Smooth muscle cell of the brain vasculature (primary cell): ENCODE data around the gene FCN3.

Source experiments
- DNase-seq: peaks from one replicate; pipeline ENCODE4 v3.0.0-alpha.2; 2012; ENCODE audit warnings: low read depth, low spot score

FCN3 gene

GRCh38 chr1:27341525-27342252 is 32.9 kb downstream of the FCN3 start, which contains the start of gene SYTL1:
SYTL1 (plus strand) TSS chr1:27342022; CDS start chr1:27345335, 3,313 bp downstream.
- DNase-seq: no peak

DNA sequence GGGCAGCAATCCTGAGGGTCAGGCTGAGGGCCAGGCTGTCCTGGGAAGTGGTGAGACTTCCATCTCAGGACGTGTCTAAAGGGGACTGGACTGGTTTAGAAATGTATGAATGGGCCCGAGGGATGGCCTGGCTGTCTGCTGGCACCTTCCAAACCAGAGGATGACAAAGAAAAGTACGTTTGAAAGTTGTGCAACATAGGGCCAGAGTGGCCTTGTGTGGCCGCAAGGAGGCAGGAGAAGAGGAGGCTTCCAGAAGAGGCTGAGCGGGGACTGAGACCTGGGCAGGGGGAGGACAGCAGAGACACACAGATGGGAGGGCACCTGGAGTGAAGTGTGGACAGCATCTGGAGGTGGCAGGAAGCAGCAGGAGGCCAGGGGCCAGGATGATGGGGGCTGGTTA is 35.4 kb downstream of the FCN3 start:
- no peak for DNase-seq

- DNase-seq: no peak
These were observed 35.9 kb downstream of the FCN3 start for GRCh38 chr1:27338751-27339150.

GRCh38 chr1:27336756-27337155 is 37.9 kb downstream of the FCN3 start:
- DNase-seq: no peak

DNA sequence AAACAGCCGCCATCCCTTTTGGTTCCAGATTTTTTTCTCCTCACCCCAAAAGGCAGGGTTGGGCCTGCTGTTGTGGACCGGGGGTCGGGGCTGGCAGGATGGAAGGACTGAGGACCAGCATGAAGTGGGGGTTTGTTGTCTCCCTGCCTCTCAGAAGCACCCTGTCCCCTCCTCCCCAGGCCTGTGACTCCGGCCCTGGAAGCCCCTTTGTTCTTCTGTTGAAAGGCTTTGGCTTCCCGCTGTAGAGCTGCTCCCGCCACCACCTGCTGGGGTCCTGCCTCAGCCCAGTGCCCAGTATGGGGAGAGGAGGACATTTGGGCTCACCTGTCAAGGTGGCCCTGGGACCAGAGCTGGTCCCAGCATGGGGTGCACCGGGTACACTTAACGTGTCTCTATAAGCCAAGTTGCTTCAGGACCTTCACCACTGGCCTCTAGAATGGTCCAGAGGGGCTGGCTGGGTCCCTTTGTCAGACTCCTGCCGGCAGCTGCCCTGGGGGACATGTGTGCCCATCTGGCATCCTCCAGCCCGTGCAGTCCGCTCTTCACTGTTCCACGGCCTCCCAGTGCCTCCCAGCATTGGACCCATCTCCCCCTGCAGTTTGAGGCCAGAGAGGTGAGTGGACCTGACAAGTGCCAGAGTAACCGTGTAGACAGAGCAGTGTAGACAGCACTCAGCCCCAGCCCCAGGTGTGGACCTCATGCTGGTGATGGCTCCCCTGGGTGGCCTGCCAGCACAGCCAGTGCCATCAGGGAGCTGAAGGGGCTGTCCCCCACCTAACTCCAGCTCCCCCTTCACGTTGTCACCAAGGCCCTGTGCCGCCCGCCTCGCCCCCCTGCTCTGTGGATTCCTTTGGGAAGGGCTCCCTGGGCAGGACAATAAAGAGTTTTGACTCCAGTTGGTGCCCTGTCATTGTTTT is 38.9 kb downstream of the FCN3 start:
- no peak for DNase-seq

DNA sequence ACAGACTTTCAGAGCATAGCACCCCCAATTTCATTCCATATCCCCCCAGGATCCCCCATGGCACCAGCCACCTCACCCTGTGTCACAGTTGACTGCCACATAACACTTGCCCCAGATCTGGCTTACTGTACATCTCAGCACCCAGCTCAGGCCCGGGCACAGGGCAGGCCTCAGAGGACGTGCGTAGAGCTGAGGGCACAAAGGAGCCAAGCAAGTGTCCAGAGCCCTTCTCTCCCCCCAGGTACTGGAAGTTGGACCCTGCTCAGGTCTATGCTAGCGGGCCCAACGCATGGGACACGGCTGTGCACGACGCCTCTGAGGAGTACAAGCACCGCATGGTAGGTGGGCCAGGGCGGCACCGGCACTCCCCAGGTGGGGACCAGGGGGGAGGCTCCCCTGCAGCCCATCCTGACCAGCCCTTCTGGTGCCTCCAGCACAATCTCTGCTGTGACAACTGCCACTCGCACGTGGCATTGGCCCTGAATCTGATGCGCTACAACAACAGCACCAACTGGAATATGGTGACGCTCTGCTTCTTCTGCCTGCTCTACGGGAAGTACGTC is 40.8 kb downstream of the FCN3 start:
- DNase-seq: no peak

DNA sequence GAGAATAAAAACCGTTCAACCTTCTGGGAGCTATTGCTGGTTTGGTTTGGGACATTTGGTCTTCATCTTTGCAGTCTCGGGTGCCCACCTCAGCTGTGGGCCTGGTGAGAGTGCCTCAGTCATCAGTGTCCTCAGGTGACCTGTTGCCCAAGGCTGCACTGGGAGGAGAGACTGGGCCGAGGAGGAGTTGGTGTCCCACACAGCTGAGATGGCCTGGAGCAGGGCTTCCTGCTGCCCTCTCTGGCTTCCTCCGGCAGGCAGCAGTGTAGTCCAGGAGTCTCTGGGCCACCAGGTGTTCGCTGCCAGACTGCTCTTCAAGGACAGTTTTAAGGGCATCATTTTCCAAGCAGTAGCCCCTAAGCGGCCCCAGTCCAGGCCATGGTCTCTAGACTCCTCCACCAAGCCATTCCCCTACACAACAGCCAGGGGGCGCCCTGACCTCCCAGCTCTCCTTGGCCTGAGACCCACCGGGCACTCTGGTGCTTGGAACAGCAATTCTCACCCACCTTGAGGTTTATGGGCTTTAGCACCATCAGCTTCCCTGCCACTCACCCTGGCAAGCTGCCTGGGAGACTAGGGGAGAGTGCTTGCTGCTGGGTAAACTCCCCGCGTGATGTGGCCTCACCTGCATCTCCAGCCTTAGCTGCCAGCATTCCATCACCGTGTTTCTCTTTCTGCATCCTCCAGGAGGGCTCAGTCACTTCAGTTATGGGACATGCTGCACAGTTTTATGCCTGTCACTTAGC is 41.9 kb downstream of the FCN3 start:
- DNase-seq: no peak

DNA sequence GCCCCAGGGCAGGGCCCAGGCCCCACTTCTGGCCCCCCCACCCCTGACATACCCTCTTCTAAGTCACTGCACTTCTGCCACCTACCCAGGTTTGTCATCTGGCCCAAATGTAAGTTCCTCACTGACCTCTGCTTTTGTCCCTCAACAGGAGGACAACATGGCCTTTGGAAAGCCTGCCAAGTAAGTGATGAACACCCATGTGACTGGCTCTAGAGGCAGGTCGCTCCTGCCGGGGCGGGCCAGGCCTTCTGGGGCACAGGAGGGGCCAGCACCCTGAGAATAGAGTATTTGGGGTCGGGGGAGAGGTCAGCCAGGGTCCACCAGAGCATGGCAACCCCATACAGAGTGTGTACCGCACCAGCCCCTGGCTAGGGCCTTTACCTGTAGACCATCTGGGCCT is 42.7 kb downstream of the FCN3 start:
- no peak for DNase-seq

DNA sequence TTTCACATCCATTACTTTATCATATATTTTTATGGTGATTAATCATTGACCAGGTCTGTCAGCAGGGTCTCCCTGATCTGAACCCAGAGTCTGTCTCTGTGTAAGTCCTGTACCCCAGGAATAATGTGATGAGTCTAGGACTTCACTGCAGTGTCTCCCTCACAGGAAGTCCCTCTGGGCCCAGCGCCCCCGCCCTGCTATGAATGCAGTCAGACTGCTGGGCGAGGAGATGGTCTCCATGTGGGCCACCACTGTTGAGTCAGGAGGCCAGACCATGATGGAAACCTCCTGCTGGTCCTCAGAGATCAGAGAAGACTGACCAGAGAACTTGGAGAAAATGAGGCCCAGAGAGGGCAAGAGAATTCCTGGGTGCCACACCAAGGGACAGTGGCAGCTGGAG is 43.2 kb downstream of the FCN3 start:
- no peak for DNase-seq

GRCh38 chr1:27330786-27331185 is 43.8 kb downstream of the FCN3 start:
- DNase-seq: no peak

DNA sequence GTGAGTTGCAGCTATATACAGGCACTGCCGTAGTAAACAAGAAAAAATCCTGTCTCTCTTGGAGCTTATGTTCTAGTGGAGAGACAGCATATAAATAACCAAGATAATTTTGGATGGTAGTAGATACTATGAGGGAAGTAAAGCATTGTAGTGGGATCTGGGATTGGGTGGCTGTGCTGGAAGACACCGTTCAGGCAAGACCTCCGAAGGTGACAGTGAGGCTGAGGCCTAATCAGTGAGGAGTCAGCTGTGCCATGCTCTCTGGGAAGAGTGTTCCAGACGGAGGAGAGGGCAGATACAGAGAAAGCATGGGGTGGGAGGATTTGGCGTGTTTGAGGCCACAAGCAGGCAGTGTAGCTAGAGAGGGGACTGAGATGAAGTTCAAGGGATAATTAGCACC is 46.7 kb downstream of the FCN3 start:
- no peak for DNase-seq

GRCh38 chr1:27325286-27325685 is 49.3 kb downstream of the FCN3 start:
- DNase-seq: no peak

DNA sequence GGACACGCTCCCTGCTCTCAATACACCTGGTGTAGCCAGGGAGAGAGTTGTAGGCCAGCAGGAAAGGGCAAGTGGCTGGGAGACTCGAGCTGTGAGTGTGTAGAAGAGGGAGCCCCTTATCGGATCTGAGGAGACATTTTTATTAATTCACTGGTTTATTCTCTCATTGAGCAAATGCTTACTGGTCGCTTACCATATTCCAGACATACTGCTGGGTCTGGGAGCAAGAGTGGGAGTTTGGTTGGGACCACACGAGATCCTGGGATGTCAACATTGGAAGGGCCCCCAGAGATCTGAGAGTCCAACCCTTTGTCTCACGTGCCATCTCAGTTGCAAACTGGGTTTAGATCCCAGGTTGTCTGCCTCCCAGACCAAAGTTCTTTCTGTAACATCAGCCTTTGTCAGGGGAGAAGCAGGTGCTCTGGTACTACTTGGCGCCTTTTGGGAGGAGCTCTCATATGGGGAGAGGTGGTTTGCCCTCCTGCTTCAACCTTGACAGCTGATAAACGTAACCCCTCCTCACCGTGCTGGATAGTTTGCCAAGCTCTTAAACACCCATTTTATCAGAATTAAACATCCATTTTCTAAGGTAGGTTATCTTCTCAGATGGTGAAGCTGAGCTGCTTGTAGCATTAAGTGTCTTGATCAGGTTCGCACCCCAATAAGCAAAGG is 51.9 kb downstream of the FCN3 start:
- no peak for DNase-seq

DNA sequence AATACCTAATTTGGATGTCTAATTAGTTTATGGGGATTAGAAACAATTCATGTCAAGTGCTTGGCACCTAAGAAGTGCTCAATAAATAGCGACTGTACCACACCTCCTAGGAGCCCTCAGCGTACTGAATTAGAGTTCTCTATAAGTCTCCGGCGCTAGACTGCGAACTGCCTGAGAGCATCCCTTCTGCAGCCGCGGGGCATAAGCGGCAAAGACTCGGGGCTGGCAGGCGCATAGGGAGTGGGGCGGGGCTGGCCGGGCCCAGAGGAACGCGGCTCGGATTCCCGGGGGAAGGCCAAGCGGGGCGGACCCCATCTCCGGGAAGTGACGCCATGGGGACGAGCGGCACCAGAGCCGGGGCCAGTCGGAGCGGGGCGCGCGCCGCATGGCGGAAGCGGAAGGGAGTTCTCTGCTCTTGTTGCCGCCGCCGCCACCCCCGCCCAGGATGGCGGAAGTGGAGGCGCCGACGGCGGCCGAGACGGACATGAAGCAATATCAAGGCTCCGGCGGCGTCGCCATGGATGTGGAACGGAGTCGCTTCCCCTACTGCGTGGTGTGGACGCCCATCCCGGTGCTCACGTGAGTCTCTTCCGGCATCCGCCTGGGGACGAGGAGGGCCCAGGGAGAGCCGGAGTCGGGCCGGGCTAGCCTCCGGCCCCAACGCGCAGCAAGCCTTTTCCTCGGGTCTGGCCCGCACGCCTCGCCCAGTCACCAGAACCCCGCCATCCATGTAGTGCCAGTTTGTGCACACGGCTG is 52.6 kb downstream of the FCN3 start, which contains the start of gene TMEM222:
Gene TMEM222, plus strand, starts transcription at position 351 of the 756 bp plus-strand sequence. Its CDS starts 35 bp downstream, at position 386.
- DNase-seq: peak; percentile 91
